ENCODE data around the gene CPLANE2. TPM values are rescaled to one million over a fixed set of nuclear protein-coding genes. Genes with fewer than 3 reads are reported as not detected.
"Not testable (repeated sequence)": the region's sequence is repeated elsewhere in the genome, so short reads cannot be mapped to it uniquely, and the experiment has no call there.

Gene CPLANE2
- total and polyA plus RNA-seq, 4 donors = 12.1 to 14.3 (median 12.8) TPM

- peaks cover 22% of the 10 kb centered on the region for H3K4me1 ChIP-seq (ENCODE audit: control insufficient read depth, insufficient read depth, low read length)
- H3K27ac ChIP-seq (ENCODE audit: low read depth, low read length) = no peak overlapping the region
- H3K36me3 ChIP-seq (ENCODE audit: control insufficient read depth, insufficient read depth, low read length) = peaks cover 37% of the 10 kb centered on the region
- peaks cover 27% of the 10 kb centered on the region for H3K27me3 ChIP-seq (ENCODE audit: control insufficient read depth, insufficient read depth, low read length)
- DNase-seq (ENCODE audit: low read depth in 4 of 6, low spot score in 6 of 6) = no peak
- H3K4me3 ChIP-seq (ENCODE audit: low read depth, low read length) = no peak overlapping the region
- 96% methylated on average over 5 of the region's 5 CpGs for WGBS (ENCODE audit: insufficient coverage)
- no peaks in the 10 kb centered on the region for H3K9me3 ChIP-seq (ENCODE audit: control insufficient read depth, insufficient read depth, low read length)
Measured at GRCh38 chr1:16232316-16232710, 4.7 kb downstream of the CPLANE2 start.

- H3K36me3 ChIP-seq (ENCODE audit: control insufficient read depth, insufficient read depth, low read length) = peaks cover 37% of the 10 kb centered on the region
- no peaks in the 10 kb centered on the region for H3K9me3 ChIP-seq (ENCODE audit: control insufficient read depth, insufficient read depth, low read length)
- WGBS (ENCODE audit: insufficient coverage) = 85% methylated on average over 30 of the region's 35 CpGs
- peaks cover 27% of the 10 kb centered on the region for H3K4me1 ChIP-seq (ENCODE audit: control insufficient read depth, insufficient read depth, low read length)
- no peak overlapping the region for H3K27ac ChIP-seq (ENCODE audit: low read depth, low read length)
- H3K27me3 ChIP-seq (ENCODE audit: control insufficient read depth, insufficient read depth, low read length) = peaks cover 34% of the 10 kb centered on the region
- H3K4me3 ChIP-seq (ENCODE audit: low read depth, low read length) = no peak overlapping the region
- no peak for DNase-seq (ENCODE audit: low read depth in 4 of 6, low spot score in 6 of 6)
Measured at GRCh38 chr1:16231331-16232315, 5.4 kb downstream of the CPLANE2 start.

GRCh38 chr1:16230744-16231143 lies 6.2 kb downstream of the CPLANE2 start:
- peaks cover 37% of the 10 kb centered on the region for H3K36me3 ChIP-seq (ENCODE audit: control insufficient read depth, insufficient read depth, low read length)
- WGBS (ENCODE audit: insufficient coverage) = 78% methylated on average over 9 of the region's 13 CpGs

GRCh38 chr1:16229976-16230740 lies 6.8 kb downstream of the CPLANE2 start:
- 83% methylated on average over 13 of the region's 13 CpGs for WGBS (ENCODE audit: insufficient coverage)
- H3K4me3 ChIP-seq (ENCODE audit: low read depth, low read length) = no peak overlapping the region
- DNase-seq (ENCODE audit: low read depth in 4 of 6, low spot score in 6 of 6) = no peak
- peaks cover 37% of the 10 kb centered on the region for H3K36me3 ChIP-seq (ENCODE audit: control insufficient read depth, insufficient read depth, low read length)
- H3K4me1 ChIP-seq (ENCODE audit: control insufficient read depth, insufficient read depth, low read length) = peaks cover 23% of the 10 kb centered on the region
- no peak overlapping the region for H3K27ac ChIP-seq (ENCODE audit: low read depth, low read length)
- H3K27me3 ChIP-seq (ENCODE audit: control insufficient read depth, insufficient read depth, low read length) = peaks cover 45% of the 10 kb centered on the region
- H3K9me3 ChIP-seq (ENCODE audit: control insufficient read depth, insufficient read depth, low read length) = no peaks in the 10 kb centered on the region

More at GRCh38 chr1:16230744-16231143, 6.2 kb downstream of the CPLANE2 start:
- H3K4me3 ChIP-seq (ENCODE audit: low read depth, low read length) = no peak overlapping the region
- DNase-seq (ENCODE audit: low read depth in 4 of 6, low spot score in 6 of 6) = no peak
- no peaks in the 10 kb centered on the region for H3K9me3 ChIP-seq (ENCODE audit: control insufficient read depth, insufficient read depth, low read length)
- H3K4me1 ChIP-seq (ENCODE audit: control insufficient read depth, insufficient read depth, low read length) = peaks cover 23% of the 10 kb centered on the region
- H3K27ac ChIP-seq (ENCODE audit: low read depth, low read length) = no peak overlapping the region
- H3K27me3 ChIP-seq (ENCODE audit: control insufficient read depth, insufficient read depth, low read length) = peaks cover 43% of the 10 kb centered on the region

GRCh38 chr1:16226490-16227179 lies 10.3 kb downstream of the CPLANE2 start:
- peak in 2 of 6 donors; percentile 39 to 59 for DNase-seq (ENCODE audit: low read depth in 4 of 6, low spot score in 6 of 6)
- WGBS (ENCODE audit: insufficient coverage) = 8% methylated on average over 44 of the region's 46 CpGs

GRCh38 chr1:16226129-16226489 lies 10.9 kb downstream of the CPLANE2 start:
- WGBS (ENCODE audit: insufficient coverage) = 75% methylated on average over 7 of the region's 7 CpGs
- H3K4me1 ChIP-seq (ENCODE audit: control insufficient read depth, insufficient read depth, low read length) = peaks cover 23% of the 10 kb centered on the region
- peaks cover 15% of the 10 kb centered on the region for H3K36me3 ChIP-seq (ENCODE audit: control insufficient read depth, insufficient read depth, low read length)
- H3K27me3 ChIP-seq (ENCODE audit: control insufficient read depth, insufficient read depth, low read length) = peaks cover 45% of the 10 kb centered on the region
- H3K9me3 ChIP-seq (ENCODE audit: control insufficient read depth, insufficient read depth, low read length) = no peaks in the 10 kb centered on the region
- no peak overlapping the region for H3K4me3 ChIP-seq (ENCODE audit: low read depth, low read length)
- no peak overlapping the region for H3K27ac ChIP-seq (ENCODE audit: low read depth, low read length)
- DNase-seq (ENCODE audit: low read depth in 4 of 6, low spot score in 6 of 6) = no peak

More at GRCh38 chr1:16226490-16227179, 10.3 kb downstream of the CPLANE2 start:
- H3K9me3 ChIP-seq (ENCODE audit: control insufficient read depth, insufficient read depth, low read length) = no peaks in the 10 kb centered on the region
- H3K27ac ChIP-seq (ENCODE audit: low read depth, low read length) = no peak overlapping the region
- peaks cover 23% of the 10 kb centered on the region for H3K4me1 ChIP-seq (ENCODE audit: control insufficient read depth, insufficient read depth, low read length)
- H3K4me3 ChIP-seq (ENCODE audit: low read depth, low read length) = peak overlapping the region; percentile 16
- H3K36me3 ChIP-seq (ENCODE audit: control insufficient read depth, insufficient read depth, low read length) = peaks cover 20% of the 10 kb centered on the region
- H3K27me3 ChIP-seq (ENCODE audit: control insufficient read depth, insufficient read depth, low read length) = peaks cover 45% of the 10 kb centered on the region

GRCh38 chr1:16224472-16224871 lies 12.5 kb downstream of the CPLANE2 start:
- Histone ChIP-seq H3K27me3 (ENCODE audit: control insufficient read depth, insufficient read depth, low read length) (peaks cover 34% of the 10 kb centered on the region), H3K27ac (ENCODE audit: low read depth, low read length) (no peak overlapping the region), H3K4me1 (ENCODE audit: control insufficient read depth, insufficient read depth, low read length) (peaks cover 23% of the 10 kb centered on the region), H3K36me3 (ENCODE audit: control insufficient read depth, insufficient read depth, low read length) (no peaks in the 10 kb centered on the region), H3K9me3 (ENCODE audit: control insufficient read depth, insufficient read depth, low read length) (no peaks in the 10 kb centered on the region), H3K4me3 (ENCODE audit: low read depth, low read length) (no peak overlapping the region)
- no peak for DNase-seq (ENCODE audit: low read depth in 4 of 6, low spot score in 6 of 6)
- 74% methylated on average over 2 of the region's 3 CpGs for WGBS (ENCODE audit: insufficient coverage)

- not testable (repeated sequence) for DNase-seq (ENCODE audit: low read depth in 4 of 6, low spot score in 6 of 6); H3K4me3 ChIP-seq (ENCODE audit: low read depth, low read length); H3K9me3 ChIP-seq (ENCODE audit: control insufficient read depth, insufficient read depth, low read length); H3K36me3 ChIP-seq (ENCODE audit: control insufficient read depth, insufficient read depth, low read length); H3K27ac ChIP-seq (ENCODE audit: low read depth, low read length)
- 77% methylated on average over 4 of the region's 14 CpGs for WGBS (ENCODE audit: insufficient coverage)
- Histone ChIP-seq H3K27me3 (ENCODE audit: control insufficient read depth, insufficient read depth, low read length) (peaks cover 21% of the 10 kb centered on the region), H3K4me1 (ENCODE audit: control insufficient read depth, insufficient read depth, low read length) (peaks cover 19% of the 10 kb centered on the region)
Measured at GRCh38 chr1:16222716-16223115, 14.3 kb downstream of the CPLANE2 start.

GRCh38 chr1:16221499-16221898 lies 15.5 kb downstream of the CPLANE2 start:
- Histone ChIP-seq H3K27me3 (ENCODE audit: control insufficient read depth, insufficient read depth, low read length) (peaks cover 10% of the 10 kb centered on the region), H3K4me3 (ENCODE audit: low read depth, low read length) (no peak overlapping the region), H3K27ac (ENCODE audit: low read depth, low read length) (no peak overlapping the region), H3K36me3 (ENCODE audit: control insufficient read depth, insufficient read depth, low read length) (no peaks in the 10 kb centered on the region), H3K9me3 (ENCODE audit: control insufficient read depth, insufficient read depth, low read length) (no peaks in the 10 kb centered on the region), H3K4me1 (ENCODE audit: control insufficient read depth, insufficient read depth, low read length) (peaks cover 18% of the 10 kb centered on the region)
- 100% methylated on average over 1 of the region's 1 CpG for WGBS (ENCODE audit: insufficient coverage)
- no peak for DNase-seq (ENCODE audit: low read depth in 4 of 6, low spot score in 6 of 6)

Measured in spinal cord (tissue), 10 donors.